GM20000 (cell line): Measurements from ENCODE around the gene ARHGAP44.

Experiments
- DNase-seq: peaks from one replicate; pipeline ENCODE4 v3.0.0; 2012; ENCODE audit warnings: low spot score
- CTCF ChIP-seq: IDR thresholded peaks from 2 replicates; pipeline ENCODE4 v1.5.1; 2012; ENCODE audit warnings: mild to moderate bottlenecking, control low read depth; ENCODE audit errors: extremely low read depth, missing control alignments

The ARHGAP44 gene

GRCh38 chr17:12958786-12959185, 169.5 kb downstream of the ARHGAP44 start:
- TF ChIP-seq CTCF, result no peak
- DNase-seq, result no peak

- DNase-seq, result no peak
- no peak for TF ChIP-seq CTCF
These were observed 170.1 kb downstream of the ARHGAP44 start for GRCh38 chr17:12959441-12959840.

GRCh38 chr17:12961655-12962054, 172.4 kb downstream of the ARHGAP44 start:
- DNase-seq, result no peak
- TF ChIP-seq CTCF, result no peak

- no peak for TF ChIP-seq CTCF
- no peak for DNase-seq
These were observed 174.2 kb downstream of the ARHGAP44 start for GRCh38 chr17:12963505-12963904.

- no peak for TF ChIP-seq CTCF
- DNase-seq, result no peak
These were observed 174.9 kb downstream of the ARHGAP44 start for GRCh38 chr17:12964162-12964561.

- no peak for TF ChIP-seq CTCF
- no peak for DNase-seq
These were observed 175.5 kb downstream of the ARHGAP44 start for GRCh38 chr17:12964840-12965239.

GRCh38 chr17:12965988-12966387, 176.7 kb downstream of the ARHGAP44 start:
- no peak for TF ChIP-seq CTCF
- DNase-seq, result no peak

- DNase-seq, result no peak
- no peak for TF ChIP-seq CTCF
These were observed 177.1 kb downstream of the ARHGAP44 start for GRCh38 chr17:12966413-12966812.
